Loucy (cell line): ENCODE measurements around the gene MDGA2.

Experiments used
- H2AFZ ChIP-seq: fragments of 200-600 bp; sonication (generic); 2 replicates; pipeline ENCODE4 v1.6.0; 2016; ENCODE audit warnings: antibody characterized with exemption, mild to moderate bottlenecking, low read length, moderate library complexity
- H3F3A ChIP-seq: fragments of 200-600 bp; 2 replicates; pipeline ENCODE4 v1.6.0; 2016; ENCODE audit warnings: antibody characterized with exemption, low read depth, mild to moderate bottlenecking
- H3K27me3 ChIP-seq: fragments of 200-600 bp; sonication (generic); 2 replicates; pipeline ENCODE4 v1.6.1; 2014; ENCODE audit warnings: low read length, mild to moderate bottlenecking; ENCODE audit not compliant: insufficient read depth, poor library complexity, severe bottlenecking
- H3K36me3 ChIP-seq: fragments of 200-600 bp; sonication (generic); 2 replicates; pipeline ENCODE4 v1.6.1; 2016; ENCODE audit warnings: low read length; ENCODE audit not compliant: insufficient read depth
- H3K4me1 ChIP-seq: fragments of 200-600 bp; sonication (generic); 2 replicates; pipeline ENCODE4 v1.5.1; 2014; ENCODE audit warnings: low read length, mild to moderate bottlenecking; ENCODE audit not compliant: insufficient read depth, poor library complexity, severe bottlenecking
- H3K4me2 ChIP-seq: fragments of 200-600 bp; sonication (generic); 2 replicates; pipeline ENCODE4 v1.6.0; 2014; ENCODE audit warnings: antibody characterized with exemption, low read length, low read depth, mild to moderate bottlenecking; ENCODE audit not compliant: poor library complexity, severe bottlenecking
- H3K4me3 ChIP-seq: fragments of 200-600 bp; sonication (generic); 2 replicates; pipeline ENCODE4 v1.5.1; 2014; ENCODE audit warnings: low read length, mild to moderate bottlenecking, mixed read lengths; ENCODE audit not compliant: poor library complexity, severe bottlenecking
- H3K79me2 ChIP-seq: fragments of 200-600 bp; sonication (generic); 2 replicates; pipeline ENCODE4 v1.6.1; 2014; ENCODE audit warnings: low read length; ENCODE audit not compliant: insufficient read depth
- H3K9ac ChIP-seq: fragments of 200-600 bp; sonication (generic); 2 replicates; pipeline ENCODE4 v1.6.0; 2014; ENCODE audit warnings: mild to moderate bottlenecking, low read depth, low read length, moderate library complexity; ENCODE audit not compliant: poor library complexity, severe bottlenecking
- H3K9me2 ChIP-seq: fragments of 200-600 bp; sonication (generic); replicated peaks from 2 replicates; pipeline ENCODE4 v1.6.1; 2016; ENCODE audit warnings: low read depth, low read length, mixed read lengths
- H3K9me3 ChIP-seq: fragments of 200-600 bp; sonication (generic); 2 replicates; pipeline ENCODE4 v1.6.1; 2014; ENCODE audit warnings: mild to moderate bottlenecking, antibody characterized with exemption, low read length, low read depth; ENCODE audit not compliant: insufficient read depth
- H4K20me1 ChIP-seq: fragments of 200-600 bp; sonication (generic); 2 replicates; pipeline ENCODE4 v1.6.0; 2014; ENCODE audit warnings: antibody characterized with exemption, low read length, mild to moderate bottlenecking; ENCODE audit not compliant: insufficient read depth, poor library complexity, severe bottlenecking
- EZH2phosphoT487 ChIP-seq: fragments of 200-600 bp; IDR thresholded peaks from 2 replicates; pipeline ENCODE4 v1.6.1; 2018; ENCODE audit warnings: antibody characterized with exemption, mild to moderate bottlenecking, moderate library complexity, borderline replicate concordance
- TF ChIP-seq, protein P1 (sequence below): fragments of 200-600 bp; sonication (generic); conservative IDR thresholded peaks from 2 replicates; pipeline ENCODE4 v1.5.1; 2014; ENCODE audit warnings: mild to moderate bottlenecking, antibody characterized with exemption, low read length

The MDGA2 gene

DNA sequence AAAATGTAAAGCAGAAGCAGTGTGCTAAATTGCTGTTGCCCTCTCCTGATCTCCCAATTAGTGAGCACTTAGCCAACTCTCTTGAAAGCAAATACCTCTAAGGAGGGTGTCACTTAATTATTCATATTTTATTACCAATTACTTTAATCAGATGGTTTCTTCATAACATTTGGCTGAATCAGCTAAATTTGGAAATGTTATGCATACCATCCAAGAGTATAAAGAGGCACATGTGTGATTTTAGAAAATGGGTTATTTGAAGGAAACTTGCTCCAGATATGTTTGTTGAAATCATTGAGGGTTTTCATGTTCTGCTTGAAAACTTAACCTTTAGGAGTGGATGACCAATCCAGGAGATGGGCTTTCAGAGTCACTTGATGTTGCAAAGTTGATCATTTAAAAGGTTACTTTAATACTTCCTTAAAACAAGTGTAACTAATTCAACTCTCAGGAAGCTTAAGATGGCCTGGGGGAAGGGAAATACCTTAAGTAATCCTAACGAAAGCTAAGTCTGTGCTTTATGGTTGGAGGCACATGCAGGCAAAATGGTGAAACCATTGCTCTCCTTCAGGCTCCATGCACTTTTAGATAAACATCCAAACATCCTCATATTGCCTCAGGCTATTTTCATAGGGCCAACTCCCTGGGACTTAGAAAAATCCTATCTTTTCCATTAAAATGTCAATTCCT, 434.5 kb downstream of the MDGA2 start:
- no peak overlapping the region for H2AFZ ChIP-seq

DNA sequence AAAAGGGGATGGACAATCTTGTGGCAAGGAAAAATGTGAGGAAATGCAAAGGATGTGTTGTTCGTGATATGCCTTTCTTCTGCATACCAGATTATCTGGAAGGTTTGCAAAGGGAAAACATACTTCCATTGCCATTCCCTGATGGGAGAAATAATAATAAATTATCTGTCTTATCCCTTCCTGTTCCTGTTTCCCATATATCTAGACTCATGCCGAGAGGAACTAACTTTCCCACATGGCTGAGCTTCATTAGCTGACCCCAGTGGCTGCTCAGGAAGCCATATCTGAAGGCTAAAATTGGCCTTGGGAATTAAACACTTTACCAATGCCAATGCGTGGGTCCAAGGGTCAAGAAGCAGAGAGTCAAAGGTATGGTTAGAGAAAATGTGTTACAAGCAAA, 439.8 kb downstream of the MDGA2 start:
- no peaks in the 10 kb centered on the region for H3K79me2 ChIP-seq
- H3K36me3 ChIP-seq: no peaks in the 10 kb centered on the region
- H4K20me1 ChIP-seq: no peaks in the 10 kb centered on the region
- no peaks in the 10 kb centered on the region for H3F3A ChIP-seq
- no peak overlapping the region for H3K4me2 ChIP-seq
- H3K27me3 ChIP-seq: no peaks in the 10 kb centered on the region
- no peak for TF ChIP-seq EZH2phosphoT487
- TF ChIP-seq, protein P1, sequence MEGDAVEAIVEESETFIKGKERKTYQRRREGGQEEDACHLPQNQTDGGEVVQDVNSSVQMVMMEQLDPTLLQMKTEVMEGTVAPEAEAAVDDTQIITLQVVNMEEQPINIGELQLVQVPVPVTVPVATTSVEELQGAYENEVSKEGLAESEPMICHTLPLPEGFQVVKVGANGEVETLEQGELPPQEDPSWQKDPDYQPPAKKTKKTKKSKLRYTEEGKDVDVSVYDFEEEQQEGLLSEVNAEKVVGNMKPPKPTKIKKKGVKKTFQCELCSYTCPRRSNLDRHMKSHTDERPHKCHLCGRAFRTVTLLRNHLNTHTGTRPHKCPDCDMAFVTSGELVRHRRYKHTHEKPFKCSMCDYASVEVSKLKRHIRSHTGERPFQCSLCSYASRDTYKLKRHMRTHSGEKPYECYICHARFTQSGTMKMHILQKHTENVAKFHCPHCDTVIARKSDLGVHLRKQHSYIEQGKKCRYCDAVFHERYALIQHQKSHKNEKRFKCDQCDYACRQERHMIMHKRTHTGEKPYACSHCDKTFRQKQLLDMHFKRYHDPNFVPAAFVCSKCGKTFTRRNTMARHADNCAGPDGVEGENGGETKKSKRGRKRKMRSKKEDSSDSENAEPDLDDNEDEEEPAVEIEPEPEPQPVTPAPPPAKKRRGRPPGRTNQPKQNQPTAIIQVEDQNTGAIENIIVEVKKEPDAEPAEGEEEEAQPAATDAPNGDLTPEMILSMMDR: no peak
- H3K4me1 ChIP-seq: no peaks in the 10 kb centered on the region
- no peak overlapping the region for H2AFZ ChIP-seq
- no peak overlapping the region for H3K9ac ChIP-seq
- no peaks in the 10 kb centered on the region for H3K9me3 ChIP-seq
- H3K4me3 ChIP-seq: no peak overlapping the region
- no peaks in the 10 kb centered on the region for H3K9me2 ChIP-seq

More for the DNA sequence above, 434.5 kb downstream of the MDGA2 start:
- H3K9ac ChIP-seq: no peak overlapping the region
- no peak for TF ChIP-seq EZH2phosphoT487
- TF ChIP-seq, protein P1: no peak
- no peaks in the 10 kb centered on the region for H4K20me1 ChIP-seq
- no peaks in the 10 kb centered on the region for H3K79me2 ChIP-seq
- H3F3A ChIP-seq: no peaks in the 10 kb centered on the region
- H3K27me3 ChIP-seq: no peaks in the 10 kb centered on the region
- H3K4me1 ChIP-seq: no peaks in the 10 kb centered on the region
- no peaks in the 10 kb centered on the region for H3K9me3 ChIP-seq
- no peaks in the 10 kb centered on the region for H3K36me3 ChIP-seq
- H3K4me2 ChIP-seq: no peak overlapping the region
- no peaks in the 10 kb centered on the region for H3K9me2 ChIP-seq
- H3K4me3 ChIP-seq: no peak overlapping the region

DNA sequence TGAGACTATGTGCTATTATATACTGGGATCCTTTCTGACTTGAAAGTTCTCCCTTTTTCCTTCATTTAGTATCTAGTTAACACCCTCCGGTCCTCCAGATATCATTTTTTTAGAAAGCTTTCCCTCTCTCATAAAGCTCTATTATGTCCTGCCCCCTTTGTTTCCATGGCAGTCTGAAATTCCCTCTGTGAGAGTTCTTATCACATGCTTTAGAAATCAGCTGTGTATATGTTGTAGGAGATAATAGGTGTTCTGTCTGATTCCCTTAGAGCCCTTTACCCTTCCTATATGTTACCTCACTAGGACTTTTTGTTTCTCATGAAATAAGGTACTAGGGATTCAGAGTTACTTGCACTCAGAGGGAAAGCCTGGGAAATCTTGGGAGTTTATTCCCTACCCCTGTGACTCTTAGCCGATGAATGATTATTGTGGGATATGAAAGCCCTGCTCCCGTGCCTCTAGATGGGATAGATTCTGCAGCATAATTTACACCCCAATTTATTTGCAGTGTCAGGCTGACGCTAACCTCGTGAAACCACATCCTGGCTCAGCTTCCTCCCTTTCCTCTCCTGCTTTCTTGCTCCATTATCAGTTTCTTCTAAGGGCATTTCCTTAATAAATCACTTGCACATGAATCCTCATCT, 448.4 kb downstream of the MDGA2 start:
- Histone ChIP-seq H3K27me3 (no peaks in the 10 kb centered on the region), H3K9me3 (no peaks in the 10 kb centered on the region), H3K4me3 (peak overlapping the region; percentile 55), H4K20me1 (no peaks in the 10 kb centered on the region), H3K9ac (peak overlapping the region; percentile 42), H3K79me2 (no peaks in the 10 kb centered on the region), H2AFZ (peak overlapping the region; percentile 14), H3K36me3 (no peaks in the 10 kb centered on the region), H3K9me2 (no peaks in the 10 kb centered on the region), H3K4me2 (peak overlapping the region; percentile 68), H3F3A (no peaks in the 10 kb centered on the region; the same call in 1 of the 2 replicates), H3K4me1 (peaks cover 28% of the 10 kb centered on the region)
- TF ChIP-seq EZH2phosphoT487: no peak
- TF ChIP-seq, protein P1: no peak
